IMR-90 (cell line): ENCODE measurements around the gene MYO5A. TPM values are rescaled to one million over a fixed set of nuclear protein-coding genes. Genes with fewer than 3 reads are reported as not detected.

ENCODE experiments used
- ATAC-seq: fragments of 200-7000 bp; cut with Tn5 transposase; 2 replicates; pipeline ENCODE4 v1.9.1; 2020; ENCODE audit warnings: low read depth, mild to moderate bottlenecking, moderate library complexity
- BruUV-seq: library from RNA; stranded (reverse); fragments of 400-500 nt; replicated peaks from 2 replicates; lab custom pipeline; 2021; lab: Mats Ljungman, UMichigan
- CTCF ChIA-PET: fragments of 300-600 bp; formaldehyde crosslinking; extraction: SDS; loops from one replicate; lab custom pipeline; 2021; ENCODE audit warnings: antibody characterized with exemption; lab: Yijun Ruan, JAX
- POLR2A ChIA-PET: fragments of 300-600 bp; sonication (Branson Sonifier 250); formaldehyde crosslinking; loops from one replicate; lab custom pipeline; 2022; ENCODE audit warnings: antibody characterized with exemption; ENCODE audit not compliant: unreplicated experiment; lab: Charles Lee
- DNase-seq: peaks from one replicate; pipeline ENCODE4 v3.0.0; 2013
- H2AFZ ChIP-seq: replicated peaks from 2 replicates; pipeline ENCODE3; 2013; ENCODE audit warnings: low read length, mild to moderate bottlenecking; ENCODE audit not compliant: poor library complexity
- H2AK5ac ChIP-seq: 2 replicates; pipeline ENCODE4 v1.6.1; 2013; ENCODE audit warnings: low read depth, low read length, inconsistent platforms
- H2AK9ac ChIP-seq: replicated peaks from 2 replicates; pipeline ENCODE3; 2013; ENCODE audit warnings: mild to moderate bottlenecking, low read depth, low read length, moderate library complexity; ENCODE audit not compliant: poor library complexity
- H2BK120ac ChIP-seq: 2 replicates; pipeline ENCODE4 v1.6.1; 2013; ENCODE audit warnings: low read depth, low read length, inconsistent platforms
- H2BK15ac ChIP-seq: 3 replicates; pipeline ENCODE4 v1.6.1; 2013; ENCODE audit warnings: low read depth, low read length, inconsistent platforms
- H2BK20ac ChIP-seq: 2 replicates; pipeline ENCODE4 v1.6.1; 2013; ENCODE audit warnings: low read depth, mild to moderate bottlenecking, inconsistent platforms, low read length, moderate library complexity
- H2BK5ac ChIP-seq: 2 replicates; pipeline ENCODE4 v1.6.1; 2013; ENCODE audit warnings: mild to moderate bottlenecking, low read depth, low read length, inconsistent platforms; ENCODE audit not compliant: poor library complexity, severe bottlenecking
- H3K14ac ChIP-seq: replicated peaks from 2 replicates; pipeline ENCODE4 v1.6.1; 2013; ENCODE audit warnings: low read depth, low read length, inconsistent platforms
- H3K18ac ChIP-seq: 2 replicates; pipeline ENCODE4 v1.6.1; 2013; ENCODE audit warnings: low read depth, low read length, control low read depth
- H3K23ac ChIP-seq: 2 replicates; pipeline ENCODE4 v1.6.1; 2013; ENCODE audit warnings: low read depth, low read length, inconsistent platforms
- H3K27ac ChIP-seq: 2 replicates; pipeline ENCODE4 v1.5.1; 2013; ENCODE audit warnings: mild to moderate bottlenecking, control low read depth, low read length; ENCODE audit not compliant: insufficient read depth
- H3K27me3 ChIP-seq: 2 replicates; pipeline ENCODE4 v1.6.1; 2013; ENCODE audit warnings: low read length; ENCODE audit not compliant: control insufficient read depth, insufficient read depth
- H3K36me3 ChIP-seq: 2 replicates; pipeline ENCODE4 v1.6.1; 2013; ENCODE audit warnings: low read length, mixed read lengths; ENCODE audit not compliant: control insufficient read depth, insufficient read depth
- H3K4ac ChIP-seq: 2 replicates; pipeline ENCODE4 v1.6.1; 2013; ENCODE audit warnings: low read depth, low read length, inconsistent platforms
- H3K4me1 ChIP-seq: 2 replicates; pipeline ENCODE4 v1.6.1; 2013; ENCODE audit warnings: low read length, mixed read lengths; ENCODE audit not compliant: control insufficient read depth, insufficient read depth
- H3K4me2 ChIP-seq: 2 replicates; pipeline ENCODE4 v1.6.1; 2013; ENCODE audit warnings: low read depth, mild to moderate bottlenecking, control low read depth, low read length, moderate library complexity
- H3K4me3 ChIP-seq: 2 replicates; pipeline ENCODE4 v1.5.1; 2013; ENCODE audit warnings: low read depth, mild to moderate bottlenecking, control low read depth, low read length, moderate library complexity; ENCODE audit not compliant: insufficient read depth
- H3K56ac ChIP-seq: 2 replicates; pipeline ENCODE4 v1.6.1; 2013; ENCODE audit warnings: low read length, inconsistent platforms; ENCODE audit not compliant: insufficient read depth; ENCODE audit errors: extremely low read depth
- H3K79me1 ChIP-seq, 2 experiments: 2 replicates each; pipeline ENCODE4 v1.6.1; 2013; ENCODE audit warnings: low read length in 2 of 2, inconsistent platforms in 1 of 2, low read depth in 1 of 2
- H3K9ac ChIP-seq: 2 replicates; pipeline ENCODE4 v1.6.1; 2013; ENCODE audit warnings: low read depth, low read length, control low read depth
- H3K9me1 ChIP-seq: 2 replicates; pipeline ENCODE4 v1.6.1; 2013; ENCODE audit warnings: low read length, inconsistent platforms; ENCODE audit not compliant: insufficient read depth
- H3K9me3 ChIP-seq: 2 replicates; pipeline ENCODE4 v1.6.1; 2013; ENCODE audit warnings: low read length; ENCODE audit not compliant: control insufficient read depth, insufficient read depth
- H4K20me1 ChIP-seq: 2 replicates; pipeline ENCODE4 v1.6.1; 2013; ENCODE audit warnings: low read length, inconsistent platforms; ENCODE audit not compliant: insufficient read depth
- H4K5ac ChIP-seq: 2 replicates; pipeline ENCODE4 v1.6.1; 2013; ENCODE audit warnings: mild to moderate bottlenecking, low read depth, low read length, control low read depth
- H4K8ac ChIP-seq, 2 experiments: 2 replicates each; pipeline ENCODE4 v1.6.1; 2013; ENCODE audit warnings: low read depth in 2 of 2, low read length in 2 of 2, control low read depth in 1 of 2, inconsistent platforms in 1 of 2
- H4K91ac ChIP-seq: 2 replicates; pipeline ENCODE4 v1.6.1; 2013; ENCODE audit warnings: low read depth, low read length, inconsistent platforms; ENCODE audit not compliant: insufficient read depth
- MAZ ChIP-seq: IDR thresholded peaks from 2 replicates; pipeline ENCODE4 v1.6.1; 2012; ENCODE audit warnings: low read depth, mild to moderate bottlenecking, low read length, improper control_type of control experiment, moderate library complexity, borderline replicate concordance
- RAD21 ChIP-seq: IDR thresholded peaks from 2 replicates; pipeline ENCODE4 v1.6.1; 2012; ENCODE audit warnings: low read length, improper control_type of control experiment
- WGBS, 2 experiments: methylation state at CpG; one replicate each; pipeline versions ENCODE4 v1.1.5 to v1.1.7; 2013; ENCODE audit warnings: missing lambda C conversion rate in 2 of 2; ENCODE audit not compliant: insufficient read length in 1 of 2; ENCODE audit errors: extremely low coverage in 2 of 2; 5-methylcytosine and 5-hydroxymethylcytosine counted together
- dilution Hi-C: fragments of 300-500 bp; cut with HindIII; formaldehyde crosslinking; loops from one replicate; pipeline ENCODE4 v1.14.3; 2018; ENCODE audit warnings: low sequenced_read_pairs; ENCODE audit not compliant: unreplicated experiment
- in situ Hi-C: fragments of 300-500 bp; cut with MboI; formaldehyde crosslinking; loops from 3 replicates; pipeline ENCODE4 v1.14.3; 2019; ENCODE audit warnings: low sequenced_read_pairs, inconsistent platforms, mixed read lengths
- intact Hi-C: fragments of 100-400 bp; cut with micrococcal nuclease; formaldehyde crosslinking; loops from 2 replicates; pipeline ENCODE4 v1.10.0; 2022
- polyA plus RNA-seq, 3 experiments: library from polyadenylated mRNA; depleted of rRNA; stranded (reverse); fragments of >200 nt; gene quantifications; 2 replicates each; pipeline ENCODE4 v1.2.3, GENCODE V29; 2012; ENCODE audit warnings: low replicate concordance in 1 of 3
- total RNA-seq: library from RNA; depleted of rRNA; stranded (reverse); fragments of >200 nt; gene quantifications from 2 replicates; pipeline ENCODE4 v1.2.3, GENCODE V29; 2012
- TF ChIP-seq, protein P1 (sequence below): fragments of 150-350 bp; IDR thresholded peaks from 2 replicates; pipeline ENCODE4 v1.6.1; 2017; ENCODE audit warnings: mild to moderate bottlenecking, antibody characterized with exemption, low read length, low read depth

MYO5A gene
- total and polyA plus RNA-seq, 2 of the 4 experiments (the other 2 are of a cell fraction) = 19.4 to 69.2 TPM

- no TSS peak for BruUV-seq
- Histone ChIP-seq H3K23ac (peak overlapping the region; percentile 54; the same call in 1 of the 2 replicates), H3K4ac (peak overlapping the region; percentile 86), H2BK120ac (peak overlapping the region; percentile 95), H3K27ac (peak overlapping the region; percentile 14; the same call in 1 of the 2 replicates), H2AK5ac (peak overlapping the region; percentile 81), H3K27me3 (peaks cover 10% of the 10 kb centered on the region), H2AFZ (peak overlapping the region; percentile 90), H2BK5ac (peak overlapping the region; percentile 2), H3K9me3 (no peaks in the 10 kb centered on the region), H3K9ac (peak overlapping the region; percentile 5; the same call in 1 of the 2 replicates), H3K36me3 (no peaks in the 10 kb centered on the region), H3K79me1 (no peaks in the 10 kb centered on the region), H2BK20ac (peak overlapping the region; percentile 53), H4K5ac (peak overlapping the region; percentile 45), H3K4me1 (peaks cover 6% of the 10 kb centered on the region; the same call in 1 of the 2 replicates), H3K18ac (peak overlapping the region; percentile 2; the same call in 1 of the 2 replicates), H3K4me3 (no peak overlapping the region), H3K4me2 (no peak overlapping the region), H2BK15ac (peak overlapping the region; percentile 92), H2AK9ac (peak overlapping the region; percentile 97), H4K20me1 (no peaks in the 10 kb centered on the region), H4K8ac (peak overlapping the region; percentile 48 to 79), H4K91ac (peak overlapping the region; percentile 91), H3K14ac (peak overlapping the region; percentile 29), H3K9me1 (peaks cover 10% of the 10 kb centered on the region), H3K56ac (no peak overlapping the region; the same call in 1 of the 2 replicates)
- CTCF ChIA-PET = no interaction called here
- no CpG with 5 or more reads among the region's 8 CpGs for WGBS, 2 experiments
- dilution Hi-C loops = no loop called here
- in situ Hi-C loops = no loop called here
- TF ChIP-seq MAZ = peak; percentile 47; the same call in 1 of the 2 replicates
- TF ChIP-seq, protein P1, sequence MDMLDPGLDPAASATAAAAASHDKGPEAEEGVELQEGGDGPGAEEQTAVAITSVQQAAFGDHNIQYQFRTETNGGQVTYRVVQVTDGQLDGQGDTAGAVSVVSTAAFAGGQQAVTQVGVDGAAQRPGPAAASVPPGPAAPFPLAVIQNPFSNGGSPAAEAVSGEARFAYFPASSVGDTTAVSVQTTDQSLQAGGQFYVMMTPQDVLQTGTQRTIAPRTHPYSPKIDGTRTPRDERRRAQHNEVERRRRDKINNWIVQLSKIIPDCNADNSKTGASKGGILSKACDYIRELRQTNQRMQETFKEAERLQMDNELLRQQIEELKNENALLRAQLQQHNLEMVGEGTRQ = no peak
- TF ChIP-seq RAD21 = 0 out of 2 replicates have a peak, but pooled peaks have one; percentile 13
- POLR2A ChIA-PET = interaction anchor here (0.6 kb wide), 1 partner anchor 280 kb away, joined by 4 read pairs; no protein-coding TSS in a partner anchor
- ATAC-seq = peak; percentile 95
- DNase-seq = peak; percentile 77
- intact Hi-C loops = no loop called here
These were observed 267.0 kb downstream of the MYO5A start for GRCh38 chr15:52261498-52262242.
